ENCODE results near the gene KRTAP2-1. TPM values are rescaled to one million over a fixed set of nuclear protein-coding genes. Genes with fewer than 3 reads are reported as not detected.
A peak's percentile ranks its signal among the peaks of the same experiment; 100 is the strongest.

The KRTAP2-1 gene
- total RNA-seq, 1 experiment from 2014 or later: not detected

GRCh38 chr17:41082626-41083025, 35.5 kb upstream of the KRTAP2-1 start:
- Histone ChIP-seq H3F3A (ENCODE audit: low read length, unreplicated experiment) (peaks cover 4% of the 10 kb centered on the region), H2AFZ (ENCODE audit: low read length) (no peak overlapping the region), H3K9me3 (ENCODE audit: low read length) (no peaks in the 10 kb centered on the region), H4K20me1 (ENCODE audit: low read length) (no peaks in the 10 kb centered on the region), H3K79me2 (ENCODE audit: low read length) (no peaks in the 10 kb centered on the region), H3K4me3 (ENCODE audit: low read length) (no peak overlapping the region), H3K9ac (ENCODE audit: low read length) (no peak overlapping the region), H3K9me2 (replicated peaks; ENCODE audit: low read length) (no peaks in the 10 kb centered on the region), H3K4me2 (ENCODE audit: low read length) (peak overlapping the region; percentile 49), H3K4me1 (ENCODE audit: insufficient read depth, low read length) (peaks cover 14% of the 10 kb centered on the region), H3K27me3 (ENCODE audit: low read length) (no peaks in the 10 kb centered on the region), H3K27ac (ENCODE audit: low read length) (peak overlapping the region; percentile 81), H3K36me3 (ENCODE audit: low read depth, low read length) (no peaks in the 10 kb centered on the region)
- TF ChIP-seq EZH2 (IDR thresholded peaks at IDR 0.05; ENCODE audit: low read length, unreplicated experiment): no peak
- no peak for TF ChIP-seq EZH2phosphoT487 (IDR thresholded peaks at IDR 0.05; ENCODE audit: borderline replicate concordance, low read length)
- no peak for TF ChIP-seq CTCF (conservative IDR thresholded peaks at IDR 0.05; ENCODE audit: low read depth, low read length)
- DNase-seq (peak; percentile 91), ATAC-seq (peak; percentile 59)
- ChIA-PET CTCF (no interaction called here), POLR2A (ENCODE audit: unreplicated experiment) (no interaction called here)
- BruUV-seq (replicated peaks): no TSS peak
- intact Hi-C loops (cut with micrococcal nuclease): no loop called here

GRCh38 chr17:41076788-41077187, 29.7 kb upstream of the KRTAP2-1 start:
- Histone ChIP-seq H3K4me2 (ENCODE audit: low read length) (no peak overlapping the region), H4K20me1 (ENCODE audit: low read length) (no peaks in the 10 kb centered on the region), H3K27ac (ENCODE audit: low read length) (no peak overlapping the region), H3K27me3 (ENCODE audit: low read length) (no peaks in the 10 kb centered on the region), H3K9me2 (replicated peaks; ENCODE audit: low read length) (no peaks in the 10 kb centered on the region), H2AFZ (ENCODE audit: low read length) (no peak overlapping the region), H3F3A (ENCODE audit: low read length, unreplicated experiment) (no peaks in the 10 kb centered on the region), H3K9ac (ENCODE audit: low read length) (no peak overlapping the region), H3K4me3 (ENCODE audit: low read length) (no peak overlapping the region), H3K9me3 (ENCODE audit: low read length) (no peaks in the 10 kb centered on the region), H3K79me2 (ENCODE audit: low read length) (no peaks in the 10 kb centered on the region), H3K36me3 (ENCODE audit: low read depth, low read length) (no peaks in the 10 kb centered on the region), H3K4me1 (ENCODE audit: insufficient read depth, low read length) (no peaks in the 10 kb centered on the region)
- DNase-seq: no peak
- ChIA-PET POLR2A (ENCODE audit: unreplicated experiment) (no interaction called here), CTCF (interaction anchor here (0.6 kb wide), 1 partner anchor 601 kb away, joined by 3 read pairs; no protein-coding TSS in a partner anchor)
- BruUV-seq (replicated peaks): no TSS peak
- no peak for ATAC-seq
- intact Hi-C loops (cut with micrococcal nuclease): no loop called here
- TF ChIP-seq EZH2phosphoT487 (IDR thresholded peaks at IDR 0.05; ENCODE audit: borderline replicate concordance, low read length) (no peak), EZH2 (IDR thresholded peaks at IDR 0.05; ENCODE audit: low read length, unreplicated experiment) (no peak), CTCF (conservative IDR thresholded peaks at IDR 0.05; ENCODE audit: low read depth, low read length) (no peak)

- POLR2A ChIA-PET (ENCODE audit: unreplicated experiment): no interaction called here
- H3K4me2 ChIP-seq (ENCODE audit: low read length): no peak overlapping the region
- BruUV-seq (replicated peaks): no TSS peak
- H4K20me1 ChIP-seq (ENCODE audit: low read length): no peaks in the 10 kb centered on the region
- H3K36me3 ChIP-seq (ENCODE audit: low read depth, low read length): no peaks in the 10 kb centered on the region
- TF ChIP-seq EZH2 (IDR thresholded peaks at IDR 0.05; ENCODE audit: low read length, unreplicated experiment) (no peak), CTCF (conservative IDR thresholded peaks at IDR 0.05; ENCODE audit: low read depth, low read length) (no peak), EZH2phosphoT487 (IDR thresholded peaks at IDR 0.05; ENCODE audit: borderline replicate concordance, low read length) (no peak)
- H3K79me2 ChIP-seq (ENCODE audit: low read length): no peaks in the 10 kb centered on the region
- H3F3A ChIP-seq (ENCODE audit: low read length, unreplicated experiment): no peaks in the 10 kb centered on the region
- H3K4me1 ChIP-seq (ENCODE audit: insufficient read depth, low read length): no peaks in the 10 kb centered on the region
- no peak overlapping the region for H3K9ac ChIP-seq (ENCODE audit: low read length)
- no peak for DNase-seq
- intact Hi-C loops (cut with micrococcal nuclease): no loop called here
- ATAC-seq: no peak
- no peaks in the 10 kb centered on the region for H3K9me2 ChIP-seq (replicated peaks; ENCODE audit: low read length)
- no peak overlapping the region for H3K27ac ChIP-seq (ENCODE audit: low read length)
- CTCF ChIA-PET: no interaction called here
- no peak overlapping the region for H2AFZ ChIP-seq (ENCODE audit: low read length)
- H3K4me3 ChIP-seq (ENCODE audit: low read length): no peak overlapping the region
- no peaks in the 10 kb centered on the region for H3K9me3 ChIP-seq (ENCODE audit: low read length)
- no peaks in the 10 kb centered on the region for H3K27me3 ChIP-seq (ENCODE audit: low read length)
Measured at GRCh38 chr17:41073676-41074075, 26.6 kb upstream of the KRTAP2-1 start.

Measured in PC-3 (cell line).